Measurements from ENCODE around the gene CLIC5. TPM values are rescaled to one million over a fixed set of nuclear protein-coding genes. Genes with fewer than 3 reads are reported as not detected.

The CLIC5 gene
- total RNA-seq, 2 donors from 2014 or later, result 2.2 to 2.6 TPM

DNA sequence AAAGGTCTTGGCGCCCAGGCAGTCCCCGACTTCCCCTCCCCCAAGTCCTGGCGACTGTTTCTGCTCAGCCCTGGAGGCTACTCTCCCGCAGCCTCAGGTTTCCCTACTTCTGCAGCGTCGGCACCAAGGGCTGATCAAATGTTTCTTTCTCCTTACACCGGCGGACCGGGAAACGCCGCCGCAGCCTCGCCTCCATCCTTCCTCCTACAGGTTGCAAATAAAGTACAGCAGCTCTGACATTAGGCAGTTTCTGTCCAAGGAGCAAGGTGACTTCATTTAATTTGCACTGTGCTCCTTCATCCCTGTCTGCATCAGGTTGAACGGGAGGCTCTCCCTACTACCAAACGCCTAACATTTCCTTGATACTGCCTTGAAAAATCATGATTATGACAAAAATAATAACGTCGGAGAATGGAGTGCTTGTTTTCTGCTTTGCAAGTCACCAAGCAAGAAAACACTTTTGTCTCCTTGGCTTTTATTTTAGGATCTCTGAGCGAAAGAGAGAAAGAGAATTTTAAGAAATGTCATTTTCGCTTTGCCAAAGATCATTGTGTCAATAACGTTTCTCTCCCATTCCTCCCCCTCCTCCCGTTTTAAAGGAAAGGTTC is 1.0 kb downstream of the CLIC5 start:
- H3K36me3 ChIP-seq, result no peaks in the 10 kb centered on the region
- no peak overlapping the region for H3K27ac ChIP-seq
- TF ChIP-seq, protein P1, sequence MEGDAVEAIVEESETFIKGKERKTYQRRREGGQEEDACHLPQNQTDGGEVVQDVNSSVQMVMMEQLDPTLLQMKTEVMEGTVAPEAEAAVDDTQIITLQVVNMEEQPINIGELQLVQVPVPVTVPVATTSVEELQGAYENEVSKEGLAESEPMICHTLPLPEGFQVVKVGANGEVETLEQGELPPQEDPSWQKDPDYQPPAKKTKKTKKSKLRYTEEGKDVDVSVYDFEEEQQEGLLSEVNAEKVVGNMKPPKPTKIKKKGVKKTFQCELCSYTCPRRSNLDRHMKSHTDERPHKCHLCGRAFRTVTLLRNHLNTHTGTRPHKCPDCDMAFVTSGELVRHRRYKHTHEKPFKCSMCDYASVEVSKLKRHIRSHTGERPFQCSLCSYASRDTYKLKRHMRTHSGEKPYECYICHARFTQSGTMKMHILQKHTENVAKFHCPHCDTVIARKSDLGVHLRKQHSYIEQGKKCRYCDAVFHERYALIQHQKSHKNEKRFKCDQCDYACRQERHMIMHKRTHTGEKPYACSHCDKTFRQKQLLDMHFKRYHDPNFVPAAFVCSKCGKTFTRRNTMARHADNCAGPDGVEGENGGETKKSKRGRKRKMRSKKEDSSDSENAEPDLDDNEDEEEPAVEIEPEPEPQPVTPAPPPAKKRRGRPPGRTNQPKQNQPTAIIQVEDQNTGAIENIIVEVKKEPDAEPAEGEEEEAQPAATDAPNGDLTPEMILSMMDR (IDR thresholded peaks at IDR 0.05), result no peak
- peak overlapping the region; percentile 72 for H3K4me3 ChIP-seq
- peaks cover 14 to 17% of the 10 kb centered on the region in 2 donors for H3K4me1 ChIP-seq (ENCODE audit: control insufficient read depth in 1 of 2, low read depth in 2 of 2)
- DNase-seq (ENCODE audit: low spot score), result no peak
- ATAC-seq (ENCODE audit: insufficient number of reproducible peaks, low FRiP score, low read depth), result no peak
- no peaks in the 10 kb centered on the region for H3K27me3 ChIP-seq (replicated peaks; ENCODE audit: insufficient read depth)
- H3K9me3 ChIP-seq, result no peaks in the 10 kb centered on the region

GRCh38 chr6:46014046-46014445 is 1.6 kb downstream of the CLIC5 start:
- H3K9me3 ChIP-seq, result no peaks in the 10 kb centered on the region
- TF ChIP-seq, protein P1 (IDR thresholded peaks at IDR 0.05), result no peak
- no peaks in the 10 kb centered on the region for H3K27me3 ChIP-seq (replicated peaks; ENCODE audit: insufficient read depth)
- peak overlapping the region; percentile 72 for H3K4me3 ChIP-seq
- ATAC-seq (ENCODE audit: insufficient number of reproducible peaks, low FRiP score, low read depth) (no peak), DNase-seq (ENCODE audit: low spot score) (no peak)
- H3K4me1 ChIP-seq (ENCODE audit: control insufficient read depth in 1 of 2, low read depth in 2 of 2), result peaks cover 14 to 17% of the 10 kb centered on the region in 2 donors
- no peak overlapping the region for H3K27ac ChIP-seq
- no peaks in the 10 kb centered on the region for H3K36me3 ChIP-seq

- ATAC-seq (ENCODE audit: insufficient number of reproducible peaks, low FRiP score, low read depth) (no peak), DNase-seq (ENCODE audit: low spot score) (no peak)
- no peaks in the 10 kb centered on the region for H3K9me3 ChIP-seq
- no peaks in the 10 kb centered on the region for H3K27me3 ChIP-seq (replicated peaks; ENCODE audit: insufficient read depth)
- H3K36me3 ChIP-seq, result no peaks in the 10 kb centered on the region
- TF ChIP-seq, protein P1 (IDR thresholded peaks at IDR 0.05), result no peak
- no peak overlapping the region for H3K4me3 ChIP-seq
- H3K27ac ChIP-seq, result no peak overlapping the region
- H3K4me1 ChIP-seq (ENCODE audit: control insufficient read depth in 1 of 2, low read depth in 2 of 2), result peaks cover 14 to 17% of the 10 kb centered on the region in 2 donors
These were observed 2.0 kb downstream of the CLIC5 start for GRCh38 chr6:46013639-46014038.

GRCh38 chr6:46012834-46013233 is 2.8 kb downstream of the CLIC5 start:
- no peaks in the 10 kb centered on the region for H3K27me3 ChIP-seq (replicated peaks; ENCODE audit: insufficient read depth)
- H3K4me1 ChIP-seq (ENCODE audit: control insufficient read depth in 1 of 2, low read depth in 2 of 2), result peaks cover 14 to 17% of the 10 kb centered on the region in 2 donors
- H3K9me3 ChIP-seq, result no peaks in the 10 kb centered on the region
- DNase-seq (ENCODE audit: low spot score) (no peak), ATAC-seq (ENCODE audit: insufficient number of reproducible peaks, low FRiP score, low read depth) (no peak)
- TF ChIP-seq, protein P1 (IDR thresholded peaks at IDR 0.05), result no peak
- H3K4me3 ChIP-seq, result no peak overlapping the region
- no peaks in the 10 kb centered on the region for H3K36me3 ChIP-seq
- H3K27ac ChIP-seq, result no peak overlapping the region

- Histone ChIP-seq H3K9me3 (no peaks in the 10 kb centered on the region), H3K4me3 (no peak overlapping the region), H3K36me3 (no peaks in the 10 kb centered on the region), H3K27ac (no peak overlapping the region), H3K4me1 (ENCODE audit: control insufficient read depth in 1 of 2, low read depth in 2 of 2) (peaks cover 14 to 17% of the 10 kb centered on the region in 2 donors), H3K27me3 (replicated peaks; ENCODE audit: insufficient read depth) (no peaks in the 10 kb centered on the region)
- ATAC-seq (ENCODE audit: insufficient number of reproducible peaks, low FRiP score, low read depth) (no peak), DNase-seq (ENCODE audit: low spot score) (no peak)
- TF ChIP-seq, protein P1 (IDR thresholded peaks at IDR 0.05), result no peak
These were observed 4.2 kb downstream of the CLIC5 start for GRCh38 chr6:46011188-46012085.

All from thoracic aorta (tissue), 2 donors.